Activated T-helper 1 cell treated with anti-CD3 and anti-CD28 coated beads, Interleukin-2, amount 50 U/mL, for 16 hours (primary cell): ENCODE measurements around the gene SHISAL1.

Experiments
- DNase-seq, 2 donors: peaks; one replicate each; pipeline ENCODE4 v3.0.0-alpha.2; 2020; ENCODE audit warnings: low read depth in 1 of 2, low spot score in 1 of 2

SHISAL1 gene

DNA sequence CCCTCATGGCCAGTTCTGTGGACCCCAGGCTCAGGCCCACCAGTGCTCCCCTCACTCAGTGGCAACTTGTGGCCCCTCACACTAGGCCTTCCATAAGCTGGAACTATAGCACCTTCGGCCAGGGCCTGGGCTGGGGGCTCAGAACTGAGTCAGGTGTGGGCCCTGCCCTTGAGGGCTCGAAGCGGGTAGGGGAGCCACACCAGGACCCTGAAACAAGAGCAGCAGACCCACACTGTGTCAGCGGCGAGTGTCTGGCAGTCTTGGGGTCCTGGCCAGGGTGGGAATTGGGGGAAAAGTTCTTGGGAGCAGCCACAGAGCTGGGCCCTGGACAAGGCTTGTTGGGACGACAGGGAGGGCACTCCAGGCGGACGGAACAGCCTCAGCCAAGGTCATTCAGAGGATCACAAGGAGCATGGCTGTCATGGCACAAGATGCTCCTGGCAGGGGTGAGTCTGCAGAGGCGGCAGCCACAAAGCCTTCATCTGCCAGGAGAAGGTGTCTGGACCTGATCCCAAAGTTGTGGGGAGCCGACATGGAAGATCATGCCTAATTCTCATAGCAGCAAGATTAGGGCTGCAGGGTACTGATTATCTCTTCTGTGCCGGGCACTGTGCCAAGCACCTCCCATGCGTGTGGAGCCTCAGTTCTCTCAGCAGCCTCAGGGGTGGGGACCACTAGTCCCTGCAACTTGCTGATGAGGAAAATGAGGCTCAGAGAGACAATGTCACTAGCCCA, 50.7 kb downstream of the SHISAL1 start:
- DNase-seq, result no peak

DNA sequence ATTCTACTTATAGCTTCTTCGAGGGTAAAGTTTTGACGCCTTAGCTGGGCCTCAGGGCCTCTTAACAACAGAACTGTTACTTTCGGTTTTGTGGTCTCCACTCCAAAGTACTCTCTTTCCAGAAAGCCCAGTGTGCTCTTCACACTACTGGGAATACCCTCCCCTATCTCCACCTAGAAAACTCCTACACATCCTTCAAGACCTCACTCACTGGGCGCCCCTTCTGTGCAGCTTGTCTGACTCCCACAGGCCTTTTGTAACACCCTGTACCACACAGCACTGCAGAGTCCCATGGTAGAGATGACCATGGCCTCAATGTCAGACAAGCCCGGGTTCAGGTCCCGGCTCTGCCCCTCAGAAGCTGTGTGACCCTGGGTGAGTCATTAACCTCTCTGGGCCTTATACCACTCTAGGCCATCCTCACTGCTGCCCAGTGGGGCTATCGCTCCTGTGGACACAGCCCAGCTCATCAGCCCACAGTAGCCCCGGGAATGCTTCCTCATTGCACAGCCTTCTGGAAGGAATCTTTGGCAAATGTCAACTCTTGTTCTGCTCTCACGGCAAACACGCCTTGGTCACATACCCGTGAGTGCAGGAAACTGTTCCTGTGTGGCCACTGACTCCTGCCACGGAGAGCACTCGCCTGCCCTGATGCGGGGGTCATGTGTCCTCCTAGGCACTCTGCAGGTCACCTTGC, 51.4 kb downstream of the SHISAL1 start:
- DNase-seq, result no peak

DNA sequence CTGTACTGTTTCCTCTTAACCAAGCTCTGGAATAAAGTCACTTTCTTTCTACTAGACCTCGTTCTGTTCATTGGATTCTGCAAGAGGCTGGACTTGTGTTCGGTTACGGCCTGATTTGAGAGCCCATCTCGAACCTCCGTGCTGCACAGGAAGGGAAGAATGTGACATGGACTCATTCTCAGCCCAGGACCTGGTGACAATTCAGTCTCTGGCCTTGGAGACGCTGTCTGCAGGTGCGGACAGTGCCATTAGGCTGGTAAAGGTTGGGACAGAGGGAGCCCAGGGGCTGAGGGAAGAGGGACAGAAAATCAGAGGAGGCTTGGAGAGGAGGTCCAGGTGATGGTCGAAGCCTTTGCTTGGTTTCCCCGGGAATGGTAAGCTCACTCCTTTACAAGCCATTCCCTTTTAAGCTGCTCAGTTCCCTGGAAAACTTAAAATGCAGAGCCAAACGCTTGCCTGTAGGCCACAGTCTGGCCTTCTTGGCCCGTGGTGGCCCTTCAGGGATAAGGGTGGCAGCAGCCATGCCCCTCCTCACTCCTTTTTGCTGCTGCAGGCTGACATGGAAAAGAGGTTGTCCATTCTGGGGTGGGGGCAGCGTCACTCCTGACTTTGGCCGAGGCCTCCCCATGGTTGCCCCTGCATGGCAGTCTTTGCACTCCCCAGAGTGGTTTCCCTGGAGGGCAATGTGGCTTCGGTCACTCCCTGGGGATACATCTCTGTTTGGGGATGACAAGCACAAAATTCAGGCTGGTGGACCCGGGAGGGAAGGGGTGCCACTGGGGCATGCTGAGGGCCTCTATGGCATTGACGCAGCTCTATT, 52.3 kb downstream of the SHISAL1 start:
- DNase-seq, result no peak

GRCh38 chr22:44259366-44260215, 53.2 kb downstream of the SHISAL1 start:
- no peak for DNase-seq

- DNase-seq, result no peak
Measured at GRCh38 chr22:44256556-44257485, 55.9 kb downstream of the SHISAL1 start.

DNA sequence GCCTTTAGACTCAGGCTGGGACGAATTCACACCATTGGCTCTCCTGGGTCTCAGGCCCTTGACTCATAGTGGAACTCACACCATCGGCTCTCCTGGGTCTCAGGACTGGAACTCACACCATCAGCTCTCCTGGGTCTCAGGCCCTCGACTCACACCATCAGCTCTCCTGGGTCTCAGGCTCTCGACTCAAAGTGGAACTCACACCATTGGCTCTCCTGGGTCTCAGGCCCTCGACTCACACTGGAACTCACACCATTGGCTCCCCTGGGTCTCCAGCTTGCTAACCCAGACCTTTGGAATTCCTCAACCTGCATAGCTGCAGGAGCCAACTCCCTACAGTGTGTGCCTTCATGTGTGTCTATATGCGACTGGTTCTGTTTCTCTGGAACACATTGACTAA, 56.7 kb downstream of the SHISAL1 start:
- DNase-seq, result no peak

DNA sequence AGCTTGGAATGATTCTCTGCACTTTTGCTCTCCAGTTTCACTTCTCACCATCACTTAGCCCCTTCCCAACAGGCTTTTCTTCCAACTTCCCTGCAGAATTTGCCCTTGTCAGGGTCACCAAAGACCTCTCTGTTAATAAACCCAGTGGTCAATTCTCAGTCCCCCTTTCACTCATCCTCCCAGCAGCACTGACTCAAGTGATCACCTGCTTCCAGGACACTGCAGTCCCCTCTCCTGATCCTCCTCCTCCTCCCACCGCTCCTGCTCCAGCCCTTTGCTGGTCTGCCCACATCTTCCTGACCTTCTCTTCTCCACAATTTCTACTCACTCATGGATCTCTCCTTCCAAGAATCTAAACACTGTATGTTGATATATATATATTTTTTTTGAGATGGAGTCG, 57.9 kb downstream of the SHISAL1 start:
- no peak for DNase-seq

- DNase-seq, result no peak
Measured at GRCh38 chr22:44249376-44250147, 63.2 kb downstream of the SHISAL1 start.

- no peak for DNase-seq
Measured at GRCh38 chr22:44248926-44249325, 63.8 kb downstream of the SHISAL1 start.

- no peak for DNase-seq
Measured at GRCh38 chr22:44247923-44248892, 64.5 kb downstream of the SHISAL1 start.

DNA sequence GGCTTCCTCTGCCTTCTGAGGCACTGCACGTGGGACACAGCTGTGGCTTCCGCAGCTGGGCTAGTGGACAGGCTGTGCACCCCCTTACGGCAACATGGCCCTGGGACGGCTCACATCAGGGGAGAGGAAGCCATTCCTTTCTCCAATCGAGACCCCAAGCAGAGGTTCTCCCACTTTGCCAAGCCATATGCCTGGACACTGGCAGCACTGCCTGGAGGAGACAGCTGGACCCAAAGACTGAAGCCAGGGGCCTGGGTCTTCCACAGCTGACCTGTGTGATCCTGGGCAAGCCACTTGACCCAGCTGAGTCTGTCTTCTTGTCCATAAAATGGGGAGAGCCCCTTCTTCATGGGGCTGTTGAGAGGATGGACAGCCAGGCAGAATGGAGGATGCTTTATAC, 65.4 kb downstream of the SHISAL1 start:
- DNase-seq, result no peak

- DNase-seq, result no peak
Measured at GRCh38 chr22:44246615-44247326, 66.0 kb downstream of the SHISAL1 start.

- DNase-seq, result no peak
Measured at GRCh38 chr22:44245867-44246266, 66.9 kb downstream of the SHISAL1 start.

- no peak for DNase-seq
Measured at GRCh38 chr22:44245438-44245837, 67.3 kb downstream of the SHISAL1 start.

DNA sequence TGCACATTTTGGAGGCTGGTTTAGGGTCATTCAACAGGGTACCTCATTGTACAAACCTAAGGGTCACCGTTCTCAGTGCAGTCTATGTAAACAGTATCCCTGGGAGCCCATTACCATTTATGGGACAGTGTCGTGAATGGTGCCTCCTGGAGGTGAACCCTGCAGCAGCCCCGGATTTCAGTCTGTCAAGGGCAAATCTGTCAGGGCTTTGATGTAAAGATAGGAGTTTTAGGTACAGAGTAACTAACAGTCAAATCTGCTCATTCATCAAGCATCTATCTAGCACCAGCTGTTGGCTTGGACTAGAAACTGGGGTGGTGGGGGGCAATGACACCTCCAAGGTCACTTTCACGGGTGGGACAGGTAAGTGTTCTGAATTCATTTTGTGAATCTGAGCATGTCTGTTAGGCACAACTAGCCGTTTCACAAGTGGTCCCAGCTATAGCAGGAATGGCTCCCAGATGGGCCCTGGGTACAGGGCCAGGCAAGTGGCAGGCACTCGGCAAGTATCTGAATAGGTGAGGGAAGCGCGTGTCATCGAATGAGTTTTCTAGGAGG, 68.4 kb downstream of the SHISAL1 start:
- no peak for DNase-seq

- no peak for DNase-seq
Measured at GRCh38 chr22:44243761-44244160, 69.0 kb downstream of the SHISAL1 start.
